Activated CD8-positive, alpha-beta T cell treated with anti-CD3 and anti-CD28 coated beads for 36 hours (primary cell): ENCODE results near the gene LRMDA. TPM values are rescaled to one million over a fixed set of nuclear protein-coding genes. Genes with fewer than 3 reads are reported as not detected.

Experiments used
- ATAC-seq: fragments of 200-7000 bp; cut with Tn5 transposase; one replicate; pipeline ENCODE4 v1.10.0; 2021; ENCODE audit warnings: mild to moderate bottlenecking, moderate library complexity
- CTCF ChIA-PET: fragments of 350-600 bp; sonication (Branson Sonifier 250); formaldehyde crosslinking; loops from one replicate; lab custom pipeline; 2021; ENCODE audit warnings: antibody characterized with exemption; lab: Charles Lee
- POLR2A ChIA-PET: fragments of 350-600 bp; sonication (Branson Sonifier 250); formaldehyde crosslinking; loops from one replicate; lab custom pipeline; 2021; ENCODE audit warnings: antibody characterized with exemption; lab: Charles Lee
- DNase-seq: peaks from one replicate; pipeline ENCODE4 v3.0.0-alpha.2; 2020
- H3K27ac Mint-ChIP-seq: one replicate; pipeline ENCODE4 v1.8.0; 2021; ENCODE audit warnings: mild to moderate bottlenecking, mixed read lengths
- H3K27me3 Mint-ChIP-seq: one replicate; pipeline ENCODE4 v1.8.0; 2021; ENCODE audit warnings: mixed read lengths
- H3K36me3 Mint-ChIP-seq: one replicate; pipeline ENCODE4 v1.8.0; 2021; ENCODE audit warnings: low read depth, mixed read lengths
- H3K4me1 Mint-ChIP-seq: one replicate; pipeline ENCODE4 v1.8.0; 2021; ENCODE audit warnings: low read depth, mixed read lengths
- H3K4me3 Mint-ChIP-seq: one replicate; pipeline ENCODE4 v1.8.0; 2021; ENCODE audit warnings: mild to moderate bottlenecking, moderate library complexity, mixed read lengths
- H3K9me3 Mint-ChIP-seq: one replicate; pipeline ENCODE4 v1.8.0; 2021; ENCODE audit warnings: mixed read lengths
- CTCF ChIP-seq: fragments of 200-600 bp; IDR thresholded peaks from one replicate; pipeline ENCODE4 v1.8.0; 2022; ENCODE audit warnings: antibody characterized with exemption, mild to moderate bottlenecking
- intact Hi-C: fragments of 100-400 bp; cut with micrococcal nuclease; formaldehyde crosslinking; loops from one replicate; pipeline ENCODE4 v1.10.0; 2022
- total RNA-seq, 2 experiments: library from RNA; stranded (reverse); gene quantifications; one replicate each; pipeline ENCODE4 v1.2.3, GENCODE V29; 2021

The LRMDA gene
- total RNA-seq, 2 experiments from 2014 or later, result not detected

- no peak for TF ChIP-seq CTCF
- intact Hi-C loops, result no loop called here
- Mint-ChIP-seq H3K27me3 (peaks cover 6% of the 10 kb centered on the region), H3K4me1 (no peaks in the 10 kb centered on the region), H3K4me3 (no peak overlapping the region), H3K9me3 (no peaks in the 10 kb centered on the region), H3K27ac (no peak overlapping the region), H3K36me3 (no peaks in the 10 kb centered on the region)
- ChIA-PET CTCF (no interaction called here), POLR2A (no interaction called here)
- DNase-seq, result no peak
- no peak for ATAC-seq
Measured at GRCh38 chr10:75660823-75661222, 229.4 kb downstream of the LRMDA start.

GRCh38 chr10:75662715-75663114 is 231.3 kb downstream of the LRMDA start:
- ChIA-PET CTCF (no interaction called here), POLR2A (no interaction called here)
- Mint-ChIP-seq H3K4me3 (no peak overlapping the region), H3K27ac (no peak overlapping the region), H3K9me3 (no peaks in the 10 kb centered on the region), H3K27me3 (peaks cover 4% of the 10 kb centered on the region), H3K36me3 (no peaks in the 10 kb centered on the region), H3K4me1 (no peaks in the 10 kb centered on the region)
- no peak for DNase-seq
- intact Hi-C loops, result no loop called here
- no peak for TF ChIP-seq CTCF
- no peak for ATAC-seq

- H3K4me1 Mint-ChIP-seq, result no peaks in the 10 kb centered on the region
- intact Hi-C loops, result no loop called here
- DNase-seq (no peak), ATAC-seq (no peak)
- H3K36me3 Mint-ChIP-seq, result no peaks in the 10 kb centered on the region
- no peaks in the 10 kb centered on the region for H3K9me3 Mint-ChIP-seq
- no peak for TF ChIP-seq CTCF
- H3K4me3 Mint-ChIP-seq, result no peak overlapping the region
- POLR2A ChIA-PET, result no interaction called here
- H3K27me3 Mint-ChIP-seq, result peaks cover 6% of the 10 kb centered on the region
- no peak overlapping the region for H3K27ac Mint-ChIP-seq
- CTCF ChIA-PET, result no interaction called here
Measured at GRCh38 chr10:75663947-75664664, 232.7 kb downstream of the LRMDA start.

DNA sequence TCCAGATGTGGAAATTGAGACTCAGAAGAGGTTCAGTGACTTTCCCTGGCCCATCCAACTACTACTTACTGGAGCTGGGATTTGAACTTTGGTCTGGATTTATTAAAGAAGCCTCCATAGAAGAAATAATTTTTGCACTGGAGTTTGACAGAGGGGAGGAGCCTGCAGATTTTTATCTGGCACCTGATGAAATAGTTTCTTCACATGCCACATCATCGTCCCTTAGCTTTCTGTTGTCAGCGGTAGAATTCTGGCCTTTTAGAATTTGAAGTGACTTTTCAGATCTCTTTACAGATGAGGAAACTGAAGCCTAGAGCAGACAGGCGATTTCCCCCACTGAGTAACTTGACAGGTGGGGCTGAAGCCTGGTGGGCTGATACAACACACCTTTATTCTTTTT is 233.5 kb downstream of the LRMDA start:
- H3K4me1 Mint-ChIP-seq, result no peaks in the 10 kb centered on the region
- no peak for TF ChIP-seq CTCF
- no peak overlapping the region for H3K27ac Mint-ChIP-seq
- intact Hi-C loops, result no loop called here
- DNase-seq, result no peak
- H3K4me3 Mint-ChIP-seq, result no peak overlapping the region
- no peaks in the 10 kb centered on the region for H3K36me3 Mint-ChIP-seq
- CTCF ChIA-PET, result no interaction called here
- no peaks in the 10 kb centered on the region for H3K9me3 Mint-ChIP-seq
- H3K27me3 Mint-ChIP-seq, result peaks cover 5% of the 10 kb centered on the region
- no peak for ATAC-seq
- POLR2A ChIA-PET, result no interaction called here

GRCh38 chr10:75665707-75666106 is 234.3 kb downstream of the LRMDA start:
- ChIA-PET CTCF (interaction anchor here (0.7 kb wide), 1 partner anchor 20 kb away, joined by 3 read pairs; no protein-coding TSS in a partner anchor), POLR2A (no interaction called here)
- Mint-ChIP-seq H3K36me3 (no peaks in the 10 kb centered on the region), H3K4me3 (no peak overlapping the region), H3K9me3 (no peaks in the 10 kb centered on the region), H3K27me3 (peaks cover 4% of the 10 kb centered on the region), H3K27ac (no peak overlapping the region), H3K4me1 (no peaks in the 10 kb centered on the region)
- intact Hi-C loops, result no loop called here
- no peak for TF ChIP-seq CTCF
- DNase-seq (no peak), ATAC-seq (no peak)
